ENCODE results near the gene CMC4. TPM values are rescaled to one million over a fixed set of nuclear protein-coding genes. Genes with fewer than 3 reads are reported as not detected.

CMC4 gene
- total RNA-seq, 2 experiments from 2014 or later: 4.7 to 5.6 TPM

DNA sequence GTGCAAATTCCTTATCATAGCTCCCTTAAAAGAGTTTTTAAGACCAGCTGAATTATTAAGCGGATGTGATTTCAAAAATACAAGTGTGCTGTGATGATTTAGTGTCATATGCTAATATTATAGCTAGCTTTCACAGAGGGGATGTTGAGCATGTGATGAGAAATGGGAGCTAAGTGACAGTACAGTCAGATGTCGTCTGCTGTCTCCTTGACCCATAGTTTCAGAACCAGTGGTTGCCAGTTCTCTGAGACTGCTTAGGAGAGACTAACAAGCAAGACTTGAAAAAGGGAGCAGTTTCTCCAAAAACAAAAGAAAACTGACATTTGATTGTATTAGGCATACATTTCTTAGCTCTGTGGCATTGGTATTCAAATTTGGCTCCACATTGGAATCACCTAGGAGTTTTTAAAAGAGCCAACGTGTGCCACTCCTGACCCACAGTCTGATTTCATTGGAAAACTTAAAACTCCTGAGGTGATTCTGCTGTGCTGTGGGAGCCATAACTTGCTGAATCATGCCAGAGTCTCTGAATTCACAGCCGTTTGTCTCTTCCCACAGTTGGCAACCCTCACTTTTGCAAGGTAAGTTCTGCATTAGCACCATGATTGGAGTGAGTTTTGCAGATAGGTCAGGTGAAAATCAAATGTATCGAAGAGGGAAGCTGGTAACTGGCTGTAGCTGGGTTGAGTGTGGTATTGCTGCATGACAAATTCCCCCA is 24.0 kb downstream of the CMC4 start:
- Mint-ChIP-seq H3K9me3 (no peaks in the 10 kb centered on the region), H3K36me3 (ENCODE audit: low read depth) (peaks cover 8% of the 10 kb centered on the region), H3K27ac (no peak overlapping the region), H3K4me1 (peaks cover 24% of the 10 kb centered on the region), H3K27me3 (no peaks in the 10 kb centered on the region), H3K4me3 (no peak overlapping the region)
- POLR2A ChIA-PET: no interaction called here
- DNase-seq: no peak
- CTCF ChIA-PET: interaction anchor here (1.4 kb wide), 1 partner anchor 8 kb away, joined by 5 read pairs; no protein-coding TSS in a partner anchor

DNA sequence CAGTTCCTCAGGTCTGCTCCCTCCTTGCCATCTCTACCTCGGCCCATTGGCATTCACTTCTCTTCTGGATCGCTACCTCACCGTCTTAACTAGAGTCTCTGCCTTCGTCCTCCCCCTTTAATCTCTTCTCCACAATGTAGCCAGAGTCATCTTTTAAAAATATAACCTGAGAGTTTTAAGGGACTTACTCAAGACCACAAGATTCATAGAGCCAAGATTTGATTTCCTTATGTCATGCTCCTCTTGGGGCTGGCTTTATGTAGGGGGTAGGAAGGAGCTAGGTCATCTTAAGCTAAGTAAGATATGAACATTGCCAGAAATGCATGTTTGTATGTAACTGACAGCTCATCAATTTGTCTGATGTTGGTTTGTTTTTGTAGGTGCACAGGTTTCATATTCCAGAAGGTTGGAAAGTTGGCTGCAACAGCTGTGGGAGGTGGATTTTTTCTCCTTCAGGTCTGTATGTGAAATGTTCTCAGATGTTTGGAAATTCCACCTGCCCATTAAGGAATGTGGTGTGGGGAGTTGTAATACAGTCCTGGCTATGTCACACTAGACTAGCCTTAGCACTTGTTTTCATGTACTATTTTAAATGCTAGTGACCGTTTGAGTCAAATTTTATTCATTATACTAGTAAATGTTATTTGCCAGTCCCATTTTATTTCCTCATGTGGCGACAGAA is 24.7 kb downstream of the CMC4 start:
- Mint-ChIP-seq H3K4me1 (peaks cover 19% of the 10 kb centered on the region), H3K4me3 (no peak overlapping the region), H3K27me3 (no peaks in the 10 kb centered on the region), H3K27ac (no peak overlapping the region), H3K36me3 (ENCODE audit: low read depth) (peaks cover 7% of the 10 kb centered on the region), H3K9me3 (no peaks in the 10 kb centered on the region)
- ChIA-PET POLR2A (no interaction called here), CTCF (interaction anchor here (1.4 kb wide), 1 partner anchor 9 kb away, joined by 5 read pairs; no protein-coding TSS in a partner anchor)
- no peak for DNase-seq

DNA sequence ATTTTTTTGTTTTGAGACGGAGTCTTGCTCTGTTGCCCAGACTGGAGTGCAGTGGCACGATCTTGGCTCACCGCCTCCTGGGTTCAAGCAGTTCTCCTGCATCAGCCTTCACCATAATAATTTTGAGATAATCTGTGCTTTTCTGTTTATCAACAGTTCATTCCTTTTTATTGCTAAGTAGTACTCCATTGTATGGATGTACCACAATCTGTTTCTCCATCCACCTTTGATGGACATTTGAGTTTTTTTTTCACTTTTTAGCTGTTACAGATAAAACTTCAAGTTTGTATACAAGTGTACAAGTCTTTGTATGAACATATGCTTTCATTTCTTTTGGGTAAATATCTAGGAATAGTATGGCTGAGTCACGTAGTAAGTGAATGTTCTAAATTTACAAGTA is 35.2 kb downstream of the CMC4 start:
- Mint-ChIP-seq H3K4me3 (no peak overlapping the region), H3K4me1 (peaks cover 6% of the 10 kb centered on the region), H3K36me3 (ENCODE audit: low read depth) (peaks cover 35% of the 10 kb centered on the region), H3K9me3 (peaks cover 3% of the 10 kb centered on the region), H3K27ac (no peak overlapping the region), H3K27me3 (no peaks in the 10 kb centered on the region)
- ChIA-PET POLR2A (no interaction called here), CTCF (interaction anchor here (0.6 kb wide), 1 partner anchor 19 kb away, joined by 3 read pairs; no protein-coding TSS in a partner anchor)
- no peak for DNase-seq

DNA sequence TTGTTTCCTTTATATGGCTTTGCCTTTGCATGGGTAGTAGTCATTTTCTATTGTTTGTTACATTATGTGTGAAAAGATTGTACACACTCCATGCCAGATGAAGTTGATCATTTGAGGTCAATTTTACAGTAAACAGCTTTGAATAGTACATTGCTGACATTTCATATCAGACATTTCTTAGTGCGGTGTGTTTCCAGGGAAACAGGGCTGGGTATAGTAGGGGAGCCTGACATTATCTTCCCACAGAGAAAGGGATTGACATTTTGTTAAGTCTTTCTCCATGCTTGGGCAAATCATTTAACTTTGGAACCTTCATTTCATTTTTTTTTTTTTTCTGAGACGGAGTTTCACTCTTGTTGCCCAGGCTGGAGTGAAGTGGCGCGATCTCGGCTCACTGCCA is 39.3 kb downstream of the CMC4 start:
- H3K27me3 Mint-ChIP-seq: no peaks in the 10 kb centered on the region
- H3K36me3 Mint-ChIP-seq (ENCODE audit: low read depth): peaks cover 20% of the 10 kb centered on the region
- H3K9me3 Mint-ChIP-seq: peaks cover 3% of the 10 kb centered on the region
- CTCF ChIA-PET: no interaction called here
- H3K27ac Mint-ChIP-seq: no peak overlapping the region
- POLR2A ChIA-PET: no interaction called here
- no peak for DNase-seq
- no peak overlapping the region for H3K4me3 Mint-ChIP-seq
- H3K4me1 Mint-ChIP-seq: peaks cover 22% of the 10 kb centered on the region

DNA sequence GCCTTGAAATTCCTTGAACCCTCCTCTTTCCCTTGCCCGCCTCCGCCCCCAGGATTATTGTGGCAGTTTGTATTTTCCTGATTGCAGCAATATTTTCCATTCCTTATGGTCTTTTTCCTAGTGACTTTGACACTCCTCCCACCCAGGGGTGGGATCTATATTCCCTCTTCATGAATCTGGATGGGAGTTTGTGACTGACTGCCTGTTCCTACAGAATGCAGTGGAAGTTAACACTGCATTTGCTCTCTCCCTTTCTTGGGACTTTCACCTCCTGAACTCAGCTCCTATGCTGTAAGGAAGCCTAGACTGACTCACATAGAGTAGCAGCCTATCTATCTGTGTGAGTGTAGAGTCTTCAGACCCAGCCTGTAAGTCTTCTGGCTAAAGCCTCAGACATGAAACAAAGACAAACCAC is 42.1 kb downstream of the CMC4 start:
- POLR2A ChIA-PET: no interaction called here
- Mint-ChIP-seq H3K4me3 (peak overlapping the region; percentile 56), H3K9me3 (no peaks in the 10 kb centered on the region), H3K4me1 (peaks cover 22% of the 10 kb centered on the region), H3K36me3 (ENCODE audit: low read depth) (peaks cover 5% of the 10 kb centered on the region), H3K27me3 (peaks cover 5% of the 10 kb centered on the region), H3K27ac (peak overlapping the region; percentile 96)
- DNase-seq: no peak
- CTCF ChIA-PET: no interaction called here

DNA sequence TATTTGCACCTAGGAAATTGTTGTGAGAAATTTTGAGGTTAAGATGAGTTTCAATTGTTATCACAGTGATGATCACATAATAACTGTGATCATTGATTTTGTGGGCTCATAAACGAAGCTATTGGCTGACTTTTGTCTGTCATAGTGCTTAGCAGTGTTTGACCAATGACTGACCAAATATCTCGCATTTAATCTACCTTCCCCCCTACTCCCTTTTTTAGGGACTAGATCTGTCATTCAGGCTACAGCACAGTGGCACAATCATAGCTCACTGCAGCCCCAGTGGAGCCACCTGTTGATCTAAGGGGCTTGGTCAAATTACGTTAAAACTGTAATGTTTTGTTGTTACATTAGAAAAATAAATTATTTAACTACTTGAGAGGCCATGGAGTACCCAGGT is 42.8 kb downstream of the CMC4 start:
- Mint-ChIP-seq H3K9me3 (no peaks in the 10 kb centered on the region), H3K27me3 (peaks cover 8% of the 10 kb centered on the region), H3K27ac (peak overlapping the region; percentile 96), H3K36me3 (ENCODE audit: low read depth) (peaks cover 5% of the 10 kb centered on the region), H3K4me3 (peak overlapping the region; percentile 87), H3K4me1 (peaks cover 22% of the 10 kb centered on the region)
- no peak for DNase-seq
- ChIA-PET CTCF (no interaction called here), POLR2A (no interaction called here)

DNA sequence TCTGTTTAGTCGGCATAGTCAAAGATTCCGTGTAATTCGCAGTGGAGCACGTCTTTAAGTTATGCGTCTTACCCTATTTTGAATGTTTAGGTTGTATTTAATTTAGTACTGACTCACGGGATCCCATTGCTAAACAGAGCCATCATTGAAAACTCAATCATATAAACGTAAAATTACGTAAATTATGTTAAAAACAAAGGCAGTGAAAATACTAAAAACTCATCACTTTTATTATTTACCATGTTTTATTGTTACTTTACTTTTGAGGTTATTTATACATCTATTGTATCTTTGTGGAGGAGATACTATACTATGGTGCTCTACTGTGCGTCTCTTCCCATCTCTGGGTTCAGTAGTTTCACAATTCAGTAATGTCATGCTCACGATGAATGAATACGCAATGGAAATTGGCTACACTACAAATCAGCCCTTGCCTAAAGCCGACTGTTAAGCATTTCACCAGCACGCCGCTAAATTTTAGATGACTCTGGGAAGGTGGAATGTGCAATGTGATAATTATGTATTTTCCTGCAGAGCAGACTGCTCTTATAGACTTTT is 43.3 kb downstream of the CMC4 start:
- Mint-ChIP-seq H3K9me3 (no peaks in the 10 kb centered on the region), H3K27me3 (peaks cover 9% of the 10 kb centered on the region), H3K4me3 (peak overlapping the region; percentile 87), H3K4me1 (peaks cover 22% of the 10 kb centered on the region), H3K36me3 (ENCODE audit: low read depth) (peaks cover 5% of the 10 kb centered on the region), H3K27ac (peak overlapping the region; percentile 96)
- CTCF ChIA-PET: interaction anchor here (1.0 kb wide), 1 partner anchor 188 kb away, joined by 3 read pairs; no protein-coding TSS in a partner anchor
- DNase-seq: peak; percentile 31
- POLR2A ChIA-PET: no interaction called here

DNA sequence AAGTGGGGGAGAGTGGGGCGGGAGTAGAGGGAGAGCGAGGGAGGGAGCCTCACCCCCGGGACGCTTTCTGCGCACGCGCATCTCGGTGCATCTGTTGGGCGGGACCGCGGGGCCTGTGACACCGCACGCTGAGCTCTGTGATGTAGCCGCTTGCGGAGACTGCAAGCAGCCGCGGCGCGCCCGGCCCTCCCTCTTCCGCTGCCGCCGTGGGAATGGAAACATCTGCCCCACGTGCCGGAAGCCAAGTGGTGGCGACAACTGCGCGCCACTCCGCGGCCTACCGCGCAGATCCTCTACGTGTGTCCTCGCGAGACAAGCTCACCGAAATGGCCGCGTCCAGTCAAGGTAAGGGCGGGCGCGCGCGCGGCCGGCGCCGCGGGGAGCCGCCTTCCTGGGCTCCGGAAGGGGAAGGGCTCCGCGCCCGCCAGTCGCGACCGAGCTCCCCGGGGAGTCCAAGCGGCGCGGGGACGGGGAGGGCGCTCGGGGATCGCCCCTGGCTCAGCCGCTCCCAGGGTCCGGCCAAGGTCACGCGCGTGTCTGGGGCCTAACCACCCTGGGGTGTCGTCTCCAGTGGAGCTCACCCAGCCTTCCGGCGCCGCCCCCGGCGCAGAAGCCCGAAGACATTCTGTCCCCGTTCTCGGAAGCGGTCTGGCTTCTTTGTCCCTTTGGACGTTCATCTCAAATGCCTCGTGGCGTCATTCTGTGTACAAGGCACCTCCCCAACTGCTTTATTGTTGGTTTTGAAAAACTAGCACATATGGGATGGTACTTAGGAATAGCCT is 44.0 kb downstream of the CMC4 start, which contains the start of gene FUNDC2:
TSS of gene FUNDC2 (plus strand) at position 118 of the 782 bp plus-strand sequence. CDS start at position 213, 95 bp downstream.
- H3K4me3 Mint-ChIP-seq: peak within 1 kb of the TSS; percentile 87

DNA sequence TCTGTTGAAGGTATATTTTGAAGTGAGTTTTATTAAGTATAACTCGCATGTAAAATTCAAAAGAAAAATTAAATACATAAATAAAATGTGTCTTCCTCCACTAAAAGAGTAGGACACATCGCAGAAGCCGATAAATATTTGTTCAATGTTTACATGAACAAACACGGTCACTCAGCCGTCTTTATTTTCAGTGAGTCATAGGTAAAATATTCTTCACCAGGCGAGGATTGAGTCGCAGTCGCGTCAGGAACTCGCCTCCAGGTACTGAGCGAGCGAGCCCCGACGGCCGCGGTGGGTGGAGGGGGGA is 44.6 kb downstream of the CMC4 start:
- H3K27ac Mint-ChIP-seq: peak overlapping the region; percentile 92
- peaks cover 4% of the 10 kb centered on the region for H3K36me3 Mint-ChIP-seq (ENCODE audit: low read depth)
- H3K4me3 Mint-ChIP-seq: peak overlapping the region; percentile 87
- peaks cover 11% of the 10 kb centered on the region for H3K27me3 Mint-ChIP-seq
- ChIA-PET CTCF (interaction anchor here (0.6 to 1.0 kb wide), 3 partner anchors 30 to 189 kb away, joined by 3 to 4 read pairs (median 3); no protein-coding TSS in a partner anchor), POLR2A (interaction anchor here (1.0 kb wide), 1 partner anchor 31 kb away, joined by 3 read pairs; no protein-coding TSS in a partner anchor)
- H3K4me1 Mint-ChIP-seq: peaks cover 20% of the 10 kb centered on the region
- DNase-seq: no peak
- no peaks in the 10 kb centered on the region for H3K9me3 Mint-ChIP-seq

More for the DNA sequence above, 44.0 kb downstream of the CMC4 start, which contains the start of gene FUNDC2:
- Mint-ChIP-seq H3K27ac (peak within 1 kb of the TSS; percentile 96), H3K9me3 (no peaks in the 10 kb centered on the region), H3K27me3 (peaks cover 11% of the 10 kb centered on the region), H3K4me1 (peaks cover 22% of the 10 kb centered on the region), H3K36me3 (ENCODE audit: low read depth) (peaks cover 5% of the 10 kb centered on the region)
- peak; percentile 93 for DNase-seq
- CTCF ChIA-PET: interaction anchor here (0.6 to 1.0 kb wide), 3 partner anchors 29 to 189 kb away, joined by 3 to 4 read pairs (median 3); no protein-coding TSS in a partner anchor
- POLR2A ChIA-PET: interaction anchor here (1.0 kb wide), 1 partner anchor 30 kb away, joined by 3 read pairs; no protein-coding TSS in a partner anchor

DNA sequence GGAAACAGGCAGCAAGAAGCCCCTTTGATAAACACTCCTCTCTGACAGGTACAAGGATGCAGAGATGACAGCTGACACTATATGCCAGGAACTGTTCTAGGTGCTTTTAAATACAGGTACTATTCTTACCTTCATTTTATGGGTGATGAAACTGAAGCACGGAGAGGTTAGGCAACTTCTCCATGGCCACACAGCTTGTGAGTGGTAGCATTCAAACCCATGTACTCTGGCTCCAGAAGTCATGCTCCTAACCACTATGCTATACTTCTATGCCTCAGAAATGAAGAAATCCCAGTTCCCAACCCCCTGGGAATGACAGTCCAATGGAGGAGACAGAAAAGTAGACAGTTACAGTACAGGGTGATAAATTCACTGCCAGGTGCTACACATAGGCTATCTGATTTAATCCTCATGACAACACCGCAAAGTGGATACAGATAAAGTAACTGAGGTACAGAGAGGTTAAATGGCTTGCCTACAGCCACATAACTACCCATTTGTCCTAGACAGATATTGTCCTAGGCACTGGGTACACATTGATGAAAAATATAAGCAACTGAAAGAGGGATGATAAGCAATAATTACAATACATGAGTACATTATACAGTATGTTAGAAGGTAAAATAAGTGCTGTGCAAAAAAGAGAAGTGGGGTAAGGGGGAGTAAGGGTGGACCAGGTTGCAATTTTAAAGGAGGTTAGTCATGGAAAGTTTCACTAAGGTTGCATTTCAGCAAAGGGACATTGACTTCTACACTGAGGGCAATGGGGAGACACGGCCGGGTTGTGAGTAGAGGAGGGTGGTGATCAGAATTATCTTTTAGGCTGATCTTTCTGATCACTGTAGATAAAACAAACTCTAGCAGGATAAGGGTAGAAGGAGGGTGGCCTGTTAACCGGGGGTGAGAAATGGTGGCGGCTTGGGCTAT is 46.8 kb downstream of the CMC4 start:
- Mint-ChIP-seq H3K27ac (no peak overlapping the region), H3K9me3 (no peaks in the 10 kb centered on the region), H3K4me1 (peaks cover 11% of the 10 kb centered on the region)

DNA sequence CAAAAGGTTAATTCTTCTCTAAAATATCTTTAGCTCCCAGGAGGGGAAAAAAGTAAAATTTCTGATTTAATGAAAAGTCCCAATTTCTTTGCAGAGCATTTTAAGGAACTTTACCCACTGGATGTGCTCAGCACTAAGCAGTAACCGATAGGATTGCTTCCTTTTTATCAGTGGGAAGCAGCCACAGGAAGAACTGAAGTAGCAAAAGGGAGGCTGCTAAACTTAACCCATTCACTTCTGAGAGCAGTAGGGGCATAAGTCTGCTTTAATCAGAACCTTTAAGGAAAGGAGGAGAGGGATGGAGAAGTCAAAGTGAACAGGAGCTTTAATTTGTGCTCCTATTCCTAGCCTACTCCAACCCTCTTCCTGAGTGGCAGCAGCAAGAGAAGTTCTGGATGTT is 48.4 kb downstream of the CMC4 start, which contains the start of gene F8:
TSS of gene F8 (minus strand) at position 139 of the 400 bp plus-strand sequence. CDS start 171 bp downstream, outside the sequence.
- Mint-ChIP-seq H3K27me3 (peaks cover 13% of the 10 kb centered on the region), H3K27ac (no peak within 1 kb of the TSS), H3K36me3 (ENCODE audit: low read depth) (no peaks in the 10 kb centered on the region), H3K4me3 (no peak within 1 kb of the TSS), H3K4me1 (no peaks in the 10 kb centered on the region), H3K9me3 (no peaks in the 10 kb centered on the region)
- POLR2A ChIA-PET: no interaction called here
- CTCF ChIA-PET: no interaction called here
- DNase-seq: no peak

More for the DNA sequence above, 46.8 kb downstream of the CMC4 start:
- ChIA-PET POLR2A (no interaction called here), CTCF (no interaction called here)
- no peaks in the 10 kb centered on the region for H3K36me3 Mint-ChIP-seq (ENCODE audit: low read depth)
- no peak for DNase-seq
- no peak overlapping the region for H3K4me3 Mint-ChIP-seq
- H3K27me3 Mint-ChIP-seq: peaks cover 13% of the 10 kb centered on the region

DNA sequence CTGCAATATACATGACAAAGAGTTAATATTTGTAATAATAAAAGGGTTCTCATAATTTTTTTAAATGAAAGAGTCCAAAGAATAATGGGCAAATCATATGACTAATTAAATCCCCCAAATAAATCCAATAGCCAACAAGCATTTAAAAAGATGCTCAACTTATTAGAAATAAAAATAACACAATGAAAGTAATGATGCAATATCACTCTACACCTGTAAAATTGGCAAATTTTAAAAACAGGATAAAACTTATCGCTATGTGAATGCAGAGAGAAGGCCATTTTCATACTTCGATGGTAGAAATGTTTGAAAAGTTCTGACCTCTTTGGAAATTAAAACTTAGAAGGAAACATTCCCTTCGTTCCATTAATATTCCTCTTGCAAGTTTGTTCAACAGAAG is 50.3 kb downstream of the CMC4 start:
- H3K27ac Mint-ChIP-seq: no peak overlapping the region
- no peaks in the 10 kb centered on the region for H3K9me3 Mint-ChIP-seq
- H3K36me3 Mint-ChIP-seq (ENCODE audit: low read depth): no peaks in the 10 kb centered on the region
- H3K4me3 Mint-ChIP-seq: no peak overlapping the region
- H3K27me3 Mint-ChIP-seq: peaks cover 13% of the 10 kb centered on the region
- DNase-seq: no peak
- ChIA-PET POLR2A (no interaction called here), CTCF (no interaction called here)
- H3K4me1 Mint-ChIP-seq: no peaks in the 10 kb centered on the region

All from activated CD4-positive, alpha-beta T cell treated with anti-CD3 and anti-CD28 coated beads, Interleukin-2, amount 10 ng/mL, durations not matched to agents 7 days and 5 days (primary cell).